ENCODE data around the gene ABCG2. TPM values are rescaled to one million over a fixed set of nuclear protein-coding genes. Genes with fewer than 3 reads are reported as not detected.

ABCG2 gene
- total and polyA plus RNA-seq, 12 donors, result 0.22 to 10.5 (median 3.6) TPM

DNA sequence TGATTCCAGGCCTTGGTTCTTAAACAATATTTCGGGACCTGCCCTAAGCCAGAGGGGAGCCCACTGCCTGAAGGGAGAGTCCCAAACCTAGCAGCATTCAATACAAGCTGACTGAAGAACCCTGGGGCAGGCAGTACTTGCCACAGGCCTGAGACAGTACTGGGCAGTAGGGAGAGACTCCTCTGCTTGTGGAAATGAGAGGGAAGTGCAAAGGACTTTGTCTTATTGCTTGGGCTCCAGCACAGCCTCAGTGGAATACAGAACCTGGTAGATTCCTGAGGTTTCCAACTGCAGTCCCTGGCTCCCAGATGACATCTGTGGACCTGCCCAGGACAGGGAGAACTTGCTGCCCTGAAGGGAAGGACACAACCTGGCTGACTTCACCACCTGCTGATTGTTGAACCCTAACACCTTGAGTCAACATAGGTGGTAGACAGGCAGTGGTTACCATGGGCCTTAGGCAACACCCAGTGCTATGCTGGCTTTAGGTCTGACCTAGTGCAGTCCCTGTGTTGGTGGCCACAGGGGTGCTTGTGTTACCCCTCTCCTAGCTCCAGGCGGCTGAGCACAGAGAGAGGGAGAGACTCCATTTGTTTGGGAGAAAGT is 20.3 kb upstream of the ABCG2 start:
- DNase-seq (no peak), ATAC-seq (no peak)
- H3K27ac ChIP-seq, result no peak overlapping the region
- no peak overlapping the region for H3K4me3 ChIP-seq
- WGBS, 2 donors, result 68 to 100% methylated on average over 2 of the region's 2 CpGs
- no peaks in the 10 kb centered on the region for H3K36me3 ChIP-seq
- H3K27me3 ChIP-seq, result no peaks in the 10 kb centered on the region
- intact Hi-C loops (cut with DNase I), result no loop called here
- peaks cover 0 to 15% (median 0%) of the 10 kb centered on the region in 11 donors for H3K9me3 ChIP-seq
- H3K4me1 ChIP-seq, result peaks cover 0 to 9% (median 0%) of the 10 kb centered on the region in 9 donors
- TF ChIP-seq, protein P1, sequence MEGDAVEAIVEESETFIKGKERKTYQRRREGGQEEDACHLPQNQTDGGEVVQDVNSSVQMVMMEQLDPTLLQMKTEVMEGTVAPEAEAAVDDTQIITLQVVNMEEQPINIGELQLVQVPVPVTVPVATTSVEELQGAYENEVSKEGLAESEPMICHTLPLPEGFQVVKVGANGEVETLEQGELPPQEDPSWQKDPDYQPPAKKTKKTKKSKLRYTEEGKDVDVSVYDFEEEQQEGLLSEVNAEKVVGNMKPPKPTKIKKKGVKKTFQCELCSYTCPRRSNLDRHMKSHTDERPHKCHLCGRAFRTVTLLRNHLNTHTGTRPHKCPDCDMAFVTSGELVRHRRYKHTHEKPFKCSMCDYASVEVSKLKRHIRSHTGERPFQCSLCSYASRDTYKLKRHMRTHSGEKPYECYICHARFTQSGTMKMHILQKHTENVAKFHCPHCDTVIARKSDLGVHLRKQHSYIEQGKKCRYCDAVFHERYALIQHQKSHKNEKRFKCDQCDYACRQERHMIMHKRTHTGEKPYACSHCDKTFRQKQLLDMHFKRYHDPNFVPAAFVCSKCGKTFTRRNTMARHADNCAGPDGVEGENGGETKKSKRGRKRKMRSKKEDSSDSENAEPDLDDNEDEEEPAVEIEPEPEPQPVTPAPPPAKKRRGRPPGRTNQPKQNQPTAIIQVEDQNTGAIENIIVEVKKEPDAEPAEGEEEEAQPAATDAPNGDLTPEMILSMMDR (IDR thresholded peaks at IDR 0.05), result no peak

DNA sequence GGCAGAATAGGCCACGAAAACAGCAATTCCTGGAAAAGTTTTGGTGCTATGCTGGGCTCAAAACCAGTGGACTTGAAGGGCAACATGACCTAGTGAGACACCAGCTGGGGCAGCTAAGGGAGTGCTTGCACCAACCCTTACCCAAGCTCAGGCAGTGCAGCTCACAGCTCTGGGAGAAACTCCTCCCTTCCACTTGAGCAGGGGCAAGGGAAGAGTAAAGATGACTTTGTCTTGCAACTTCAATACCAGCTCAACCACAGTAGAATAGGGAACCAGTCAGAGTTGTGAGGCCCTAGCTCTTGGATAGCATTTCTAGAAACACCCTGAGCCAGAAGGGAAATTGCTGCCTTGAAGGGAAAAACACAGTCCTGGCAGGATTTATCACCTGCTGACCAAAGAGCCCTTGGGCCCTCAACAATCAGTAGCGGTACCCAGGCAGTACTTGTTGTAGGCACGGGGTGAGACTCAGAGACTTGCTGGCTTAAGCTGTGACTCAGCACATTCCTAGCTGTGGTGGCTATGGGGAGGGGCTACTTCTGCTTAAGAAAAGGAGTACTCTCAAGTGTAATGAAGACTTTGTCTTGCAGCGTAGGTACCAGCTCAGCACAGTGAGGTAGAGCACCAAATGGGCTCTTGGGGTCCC is 19.7 kb upstream of the ABCG2 start:
- Histone ChIP-seq H3K27ac (no peak overlapping the region), H3K4me3 (no peak overlapping the region), H3K4me1 (peaks cover 0 to 9% (median 0%) of the 10 kb centered on the region in 9 donors), H3K27me3 (no peaks in the 10 kb centered on the region), H3K9me3 (peaks cover 0 to 15% (median 0%) of the 10 kb centered on the region in 11 donors), H3K36me3 (no peaks in the 10 kb centered on the region)
- WGBS, 2 donors, result 65 to 74% methylated on average over 4 of the region's 4 CpGs
- ATAC-seq (peak in 6 of 8 donors; percentile 30 to 65 (median 54)), DNase-seq (no peak)
- TF ChIP-seq, protein P1 (IDR thresholded peaks at IDR 0.05), result no peak
- intact Hi-C loops (cut with DNase I), result no loop called here

DNA sequence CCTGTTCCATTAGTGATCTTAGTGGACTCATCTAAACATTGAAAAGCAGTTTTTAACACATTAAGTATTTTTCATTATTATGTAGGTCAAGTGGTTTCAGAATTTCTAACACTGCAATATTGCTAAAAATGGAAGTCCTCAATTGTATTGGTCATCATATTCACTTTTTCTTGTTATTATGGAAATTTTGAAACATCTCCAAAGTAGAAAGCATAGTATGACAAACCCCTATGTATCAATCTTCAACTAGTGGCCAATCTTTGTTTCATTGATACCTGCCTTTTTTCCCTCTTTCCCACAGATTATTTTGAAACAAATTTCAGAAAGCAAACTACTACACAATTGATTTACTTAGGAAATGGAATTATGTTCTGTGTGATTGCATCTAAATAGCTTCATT is 14.5 kb upstream of the ABCG2 start:
- H3K4me3 ChIP-seq, result no peak overlapping the region
- H3K27ac ChIP-seq, result no peak overlapping the region
- peaks cover 0 to 3% (median 0%) of the 10 kb centered on the region in 9 donors for H3K4me1 ChIP-seq
- intact Hi-C loops (cut with DNase I), result no loop called here
- no peaks in the 10 kb centered on the region for H3K36me3 ChIP-seq
- ATAC-seq, result no peak
- no peaks in the 10 kb centered on the region for H3K27me3 ChIP-seq
- DNase-seq, result no peak
- TF ChIP-seq, protein P1 (IDR thresholded peaks at IDR 0.05), result no peak
- no peaks in the 10 kb centered on the region for H3K9me3 ChIP-seq

DNA sequence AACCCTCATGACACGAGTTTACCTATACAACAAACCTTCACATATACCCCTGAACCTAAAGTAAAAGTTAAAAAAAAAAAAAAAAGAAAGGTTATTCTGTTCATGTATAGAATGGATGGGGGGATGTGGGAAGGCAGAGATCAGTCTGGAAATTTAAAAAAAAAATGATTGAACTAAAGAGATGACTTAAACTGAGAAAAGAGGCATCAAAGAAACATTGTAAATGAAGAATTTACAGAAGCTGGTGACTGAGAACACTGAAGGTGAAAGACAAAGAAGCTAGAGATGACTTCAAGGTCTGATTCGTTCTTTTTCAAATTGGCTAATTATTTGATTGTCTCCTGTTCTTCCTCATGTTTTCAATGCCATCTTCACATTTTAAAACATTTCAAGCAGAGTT is 12.8 kb upstream of the ABCG2 start:
- no peak for DNase-seq
- Histone ChIP-seq H3K36me3 (no peaks in the 10 kb centered on the region), H3K27me3 (no peaks in the 10 kb centered on the region), H3K9me3 (no peaks in the 10 kb centered on the region), H3K27ac (no peak overlapping the region), H3K4me3 (no peak overlapping the region), H3K4me1 (no peaks in the 10 kb centered on the region)
- WGBS, 2 donors, result 51 to 84% methylated on average over 2 of the region's 2 CpGs
- no peak for ATAC-seq
- TF ChIP-seq, protein P1 (IDR thresholded peaks at IDR 0.05), result no peak
- intact Hi-C loops (cut with DNase I), result no loop called here
